Superior temporal gyrus (tissue), 1 donor: Measurements from ENCODE around the gene WDR4.
"Not testable (repeated sequence)": the region's sequence is repeated elsewhere in the genome, so short reads cannot be mapped to it uniquely, and the experiment has no call there.

ENCODE experiments used
- DNase-seq: peaks from one replicate; pipeline ENCODE4 v3.0.0-alpha.2; 2016; ENCODE audit errors: extremely low spot score

The WDR4 gene

DNA sequence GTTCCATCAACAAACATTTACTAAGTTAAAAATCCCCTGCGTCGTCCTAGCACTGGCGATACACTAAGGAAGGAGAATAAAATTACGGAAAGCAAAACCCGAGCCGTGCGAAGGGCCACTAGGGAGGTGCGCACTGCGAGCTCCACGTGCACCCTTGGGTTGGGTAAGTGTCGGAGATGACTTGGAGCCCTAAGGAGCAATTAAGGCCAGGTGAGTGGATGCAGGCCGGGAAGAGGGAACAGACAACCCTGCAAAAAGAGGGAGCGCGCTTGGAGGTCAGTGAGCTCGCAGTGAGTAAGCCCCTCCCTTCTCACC, 704 bp downstream of the WDR4 start:
- DNase-seq: no peak

DNA sequence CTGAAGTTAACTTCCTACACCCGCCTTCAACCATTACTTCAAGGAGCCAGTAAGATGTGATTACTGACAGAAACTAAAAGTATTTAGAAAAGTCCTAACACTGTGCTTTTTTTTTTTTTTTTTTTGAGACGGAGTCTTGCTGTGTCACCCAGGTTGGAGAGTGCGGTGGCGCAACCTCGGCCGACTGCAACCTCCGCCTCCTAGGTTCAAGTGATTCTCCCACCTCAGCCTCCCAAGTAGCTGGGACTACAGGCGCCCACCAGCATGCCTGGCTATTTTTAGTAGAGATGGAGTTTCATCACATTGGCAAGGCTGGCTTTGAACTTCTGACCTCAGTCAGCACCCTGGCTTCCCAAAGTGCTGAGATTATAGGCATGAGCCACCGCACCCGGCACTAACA, 3.5 kb downstream of the WDR4 start:
- not testable (repeated sequence) for DNase-seq

DNA sequence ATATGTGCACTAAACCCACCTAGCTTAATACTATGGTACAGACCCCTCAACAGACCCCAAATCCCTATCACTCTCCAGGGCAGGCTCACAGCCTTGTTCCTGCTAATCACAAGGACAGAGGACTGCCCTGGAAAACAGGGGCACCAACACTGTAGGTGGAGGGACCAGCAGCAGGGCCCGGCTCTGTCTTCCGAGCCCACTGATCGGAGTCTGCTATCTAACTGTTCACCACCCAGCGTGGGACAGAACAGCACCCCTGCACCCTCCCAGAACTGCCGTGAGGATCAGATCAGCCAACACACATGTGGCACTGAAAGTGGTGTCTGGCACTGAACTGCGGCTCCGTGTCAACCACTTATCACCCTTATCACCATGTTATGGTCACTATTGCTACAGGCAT, 6.2 kb downstream of the WDR4 start:
- DNase-seq: no peak

DNA sequence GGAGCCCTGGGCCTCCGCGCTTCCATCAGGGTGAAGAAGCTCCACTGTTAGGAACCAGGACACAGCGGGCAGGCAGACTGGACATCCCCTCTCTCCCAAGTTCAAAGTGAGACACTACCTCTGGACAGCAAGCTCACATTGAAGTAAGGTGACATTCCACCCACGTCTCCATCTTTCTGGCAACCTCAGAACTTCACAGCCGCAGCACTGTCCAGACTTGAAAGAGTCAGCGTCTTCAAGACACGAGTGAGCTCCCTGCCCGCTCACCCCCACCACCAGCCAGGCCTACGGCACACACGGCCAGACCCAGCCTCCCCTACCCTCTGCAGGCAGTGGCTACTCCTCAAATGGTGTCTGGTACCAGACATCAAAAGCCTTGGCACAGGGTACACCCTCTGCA, 11.1 kb downstream of the WDR4 start:
- DNase-seq: no peak

DNA sequence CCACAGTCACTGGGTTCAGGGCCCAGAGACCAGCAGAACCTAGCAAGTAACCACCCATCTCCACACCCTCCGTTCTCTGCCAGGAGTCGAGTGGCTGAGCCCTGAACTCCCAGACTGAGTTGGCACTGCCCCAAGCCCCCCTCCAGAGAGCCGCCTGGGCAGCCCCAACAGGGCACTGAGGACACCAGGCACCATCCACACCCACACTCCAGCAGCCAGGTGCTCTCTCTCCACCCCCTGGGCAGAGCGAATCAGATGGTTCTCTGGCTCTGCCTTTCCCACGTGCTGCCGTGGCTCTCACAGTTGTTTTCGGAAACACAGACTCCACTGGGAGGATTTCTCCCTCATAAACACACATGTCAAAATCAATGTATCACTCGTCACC, 13.6 kb downstream of the WDR4 start:
- DNase-seq: peak; percentile 15

DNA sequence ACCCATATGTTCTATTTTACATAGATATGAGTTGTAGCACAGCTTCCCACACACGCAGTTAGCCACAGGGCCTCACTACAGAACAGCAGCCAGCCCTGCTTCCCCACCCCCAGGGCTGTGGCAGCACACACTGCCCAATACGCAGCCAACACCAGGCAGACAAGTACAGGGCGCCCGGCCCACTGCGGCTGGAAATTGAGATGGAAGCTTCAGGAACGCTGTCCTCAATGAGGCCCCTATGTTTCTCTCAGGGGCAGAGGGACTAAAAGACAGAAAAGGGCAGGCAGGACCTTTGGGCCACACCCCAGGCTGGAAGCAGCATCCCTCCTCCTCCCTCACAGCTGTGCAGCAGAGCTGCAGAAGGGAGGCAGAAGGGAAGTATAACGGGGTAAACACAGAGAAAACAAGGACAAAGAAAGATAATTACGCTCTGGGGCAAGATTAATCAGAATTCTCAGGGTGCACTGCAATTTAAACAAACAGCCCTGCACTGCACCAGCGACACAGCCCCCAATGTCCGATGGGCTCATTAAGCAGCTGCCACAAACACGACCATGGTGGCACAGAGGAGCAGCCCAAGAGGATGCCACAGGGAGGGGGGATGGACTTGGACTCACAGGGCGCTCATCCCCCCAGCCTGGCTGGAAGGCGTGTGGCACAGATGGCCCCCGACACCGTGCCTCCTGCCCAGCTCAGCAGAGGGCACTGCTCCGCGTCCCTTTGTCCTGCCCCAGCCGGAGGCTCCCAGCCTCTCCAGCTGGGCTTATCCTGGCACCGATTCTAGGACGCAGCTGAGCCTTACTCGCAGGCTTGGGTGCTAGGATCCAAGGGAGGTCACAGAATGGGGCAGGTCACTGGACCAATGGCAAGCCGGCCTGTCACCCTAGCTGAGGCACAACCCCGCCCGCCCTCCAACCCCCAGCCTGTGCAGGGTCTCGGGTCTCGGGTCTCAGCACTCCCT, 14.2 kb downstream of the WDR4 start:
- peak; percentile 47 for DNase-seq

DNA sequence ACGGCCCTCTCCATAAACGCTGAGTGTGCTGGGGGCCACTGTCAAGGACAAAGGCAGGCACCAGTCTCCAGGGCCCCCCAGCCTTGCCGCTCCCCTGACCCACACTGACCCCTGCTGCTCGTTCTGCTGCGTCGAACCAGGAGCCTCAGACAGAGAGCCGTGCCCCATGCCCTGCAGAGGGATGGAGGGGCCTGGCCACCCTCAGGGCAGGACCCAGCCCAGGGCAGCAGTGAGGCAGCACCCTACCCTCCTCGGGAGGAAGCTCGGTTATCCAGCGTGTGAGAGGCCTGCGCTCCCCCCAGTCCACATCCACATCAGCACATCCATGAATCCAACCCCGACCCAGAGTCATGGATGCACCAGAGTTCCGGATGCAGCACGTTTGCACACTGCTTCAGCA, 15.1 kb downstream of the WDR4 start:
- no peak for DNase-seq

DNA sequence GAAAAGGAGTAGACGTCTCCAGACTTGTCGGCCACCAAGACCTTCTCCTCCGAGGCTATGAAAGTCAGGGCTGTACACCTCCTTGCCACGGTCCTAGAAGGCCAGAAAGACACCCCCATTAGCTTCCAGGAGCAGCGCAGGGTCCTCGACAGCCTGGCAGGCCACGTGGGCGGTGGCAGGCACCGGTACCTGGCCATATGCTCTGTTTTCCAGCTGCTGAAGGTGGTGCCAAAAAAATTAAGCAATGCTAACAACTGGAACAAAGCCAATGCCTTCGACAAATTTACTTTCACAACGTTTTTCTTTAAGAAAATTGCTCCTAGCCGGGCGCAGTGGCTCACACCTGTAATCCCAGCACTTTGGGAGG, 15.9 kb downstream of the WDR4 start:
- DNase-seq: no peak

DNA sequence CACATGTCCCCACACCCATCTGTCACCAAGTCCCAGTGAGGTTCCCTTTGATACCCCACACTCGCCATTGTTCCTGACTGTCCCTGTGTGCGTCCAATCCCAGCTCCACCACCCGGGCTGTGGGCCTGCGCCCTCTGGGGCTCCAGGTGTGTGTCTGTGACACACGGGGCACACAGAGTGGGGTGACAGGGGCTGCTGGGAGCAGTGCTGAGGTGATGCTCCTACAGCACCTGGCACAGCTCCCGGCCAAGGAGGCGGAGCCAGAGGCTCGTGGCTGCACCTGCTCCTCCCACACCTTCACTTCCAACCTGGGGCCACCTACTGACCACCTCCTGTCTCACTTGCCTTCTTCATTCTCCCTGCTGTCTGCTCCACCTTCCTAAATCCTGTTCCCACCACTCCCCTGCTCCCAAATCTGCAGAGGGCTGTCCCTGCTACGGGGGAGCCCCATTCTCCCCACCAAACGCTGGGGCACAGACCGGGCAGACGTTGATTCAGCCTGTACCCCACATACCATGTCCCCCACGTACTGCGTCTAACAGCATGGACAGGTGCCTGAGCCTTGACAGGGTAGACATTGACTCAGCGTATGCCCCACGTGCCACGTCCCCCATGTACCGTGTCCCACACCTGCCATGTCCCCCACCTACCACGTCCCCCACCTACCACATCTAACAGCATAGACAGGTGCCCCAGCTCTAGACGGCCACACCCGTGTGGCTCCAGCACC, 16.4 kb downstream of the WDR4 start:
- DNase-seq: no peak

DNA sequence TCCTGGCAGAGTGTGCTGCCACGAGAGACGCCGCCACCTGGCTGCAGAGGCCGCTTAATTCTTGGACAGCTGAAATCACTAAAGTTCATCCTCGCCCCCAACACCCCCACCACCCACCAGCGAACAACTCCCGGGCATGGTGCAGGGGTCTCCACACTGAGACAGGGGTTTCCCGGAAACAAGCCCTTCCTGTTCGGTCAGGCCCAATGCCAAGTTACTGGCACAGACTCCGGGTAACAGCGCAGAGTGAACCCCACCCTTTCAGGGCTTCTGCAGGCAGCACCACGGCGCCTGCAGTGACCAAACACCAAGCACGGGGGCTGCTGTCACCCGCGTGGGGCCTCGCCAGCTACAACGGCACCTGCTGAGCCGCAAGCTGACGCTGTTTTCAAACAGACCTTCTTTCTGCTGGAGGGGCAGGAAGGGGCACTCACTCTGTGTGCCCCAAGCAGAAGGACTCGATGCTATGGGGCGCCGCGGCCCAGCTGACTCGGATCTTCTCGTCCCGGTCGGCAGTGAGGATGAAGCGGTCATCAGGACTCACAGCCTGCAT, 17.4 kb downstream of the WDR4 start:
- no peak for DNase-seq

DNA sequence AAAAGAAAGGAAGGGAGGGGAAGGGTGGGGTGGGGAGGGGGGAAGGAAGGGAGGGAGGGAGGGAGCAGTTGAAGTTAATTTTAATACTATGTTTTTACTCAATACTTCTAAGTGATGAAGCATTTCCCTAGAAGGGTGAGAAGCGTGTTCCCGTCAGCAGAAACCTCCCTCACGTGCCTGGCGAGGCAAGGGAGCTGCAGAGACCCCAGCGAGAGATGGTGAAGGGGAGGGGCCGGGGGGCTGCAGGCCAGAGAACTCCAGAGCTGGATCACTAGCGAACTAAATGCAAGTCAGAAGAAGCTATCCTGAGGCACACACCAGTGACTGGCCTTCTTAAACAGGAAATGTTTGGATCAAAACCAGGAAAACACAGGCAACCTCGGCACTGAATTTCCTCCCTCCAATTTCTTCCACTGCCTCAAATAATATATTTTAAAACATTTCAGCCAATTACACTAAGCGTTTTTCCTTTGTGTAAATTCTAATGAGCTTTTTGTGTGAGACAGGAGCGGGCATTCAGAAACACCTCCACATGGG, 18.0 kb downstream of the WDR4 start:
- DNase-seq: peak; percentile 12

DNA sequence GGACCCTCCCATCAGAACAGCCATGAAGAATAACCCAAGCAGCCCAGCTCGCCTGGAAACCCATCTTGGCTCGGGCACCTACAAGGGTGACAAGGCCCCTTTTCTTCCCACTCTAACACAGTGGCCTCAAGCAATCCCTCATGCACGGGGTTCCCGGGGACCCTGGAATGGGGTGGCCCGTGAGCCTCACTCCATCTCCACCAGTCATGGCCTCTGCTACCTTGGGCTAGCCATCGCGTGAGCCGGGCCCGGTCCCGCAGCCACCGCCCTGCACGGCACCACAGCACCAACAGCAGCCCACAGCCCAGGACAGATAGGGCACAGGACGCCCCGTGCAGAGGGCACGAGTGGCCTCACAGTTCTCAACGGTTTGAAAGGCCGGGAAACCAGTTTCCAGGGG, 19.0 kb downstream of the WDR4 start:
- no peak for DNase-seq

DNA sequence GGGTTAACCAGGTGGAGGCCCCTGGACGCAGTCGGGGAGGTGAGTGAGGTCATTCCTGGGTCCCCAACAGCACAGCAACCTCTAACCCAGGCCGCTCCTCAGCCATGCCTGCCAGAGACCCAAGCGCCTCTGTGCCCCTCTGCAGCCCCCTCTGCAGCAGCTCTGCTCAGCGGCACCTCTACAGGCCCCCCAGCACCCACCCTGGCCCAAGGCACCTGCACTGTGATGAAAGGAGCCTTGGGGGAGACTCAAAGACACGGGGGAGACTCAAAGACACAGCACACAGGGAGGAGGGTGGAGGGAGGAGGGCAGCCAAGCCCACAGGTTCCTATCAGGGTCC, 19.5 kb downstream of the WDR4 start:
- DNase-seq: no peak

DNA sequence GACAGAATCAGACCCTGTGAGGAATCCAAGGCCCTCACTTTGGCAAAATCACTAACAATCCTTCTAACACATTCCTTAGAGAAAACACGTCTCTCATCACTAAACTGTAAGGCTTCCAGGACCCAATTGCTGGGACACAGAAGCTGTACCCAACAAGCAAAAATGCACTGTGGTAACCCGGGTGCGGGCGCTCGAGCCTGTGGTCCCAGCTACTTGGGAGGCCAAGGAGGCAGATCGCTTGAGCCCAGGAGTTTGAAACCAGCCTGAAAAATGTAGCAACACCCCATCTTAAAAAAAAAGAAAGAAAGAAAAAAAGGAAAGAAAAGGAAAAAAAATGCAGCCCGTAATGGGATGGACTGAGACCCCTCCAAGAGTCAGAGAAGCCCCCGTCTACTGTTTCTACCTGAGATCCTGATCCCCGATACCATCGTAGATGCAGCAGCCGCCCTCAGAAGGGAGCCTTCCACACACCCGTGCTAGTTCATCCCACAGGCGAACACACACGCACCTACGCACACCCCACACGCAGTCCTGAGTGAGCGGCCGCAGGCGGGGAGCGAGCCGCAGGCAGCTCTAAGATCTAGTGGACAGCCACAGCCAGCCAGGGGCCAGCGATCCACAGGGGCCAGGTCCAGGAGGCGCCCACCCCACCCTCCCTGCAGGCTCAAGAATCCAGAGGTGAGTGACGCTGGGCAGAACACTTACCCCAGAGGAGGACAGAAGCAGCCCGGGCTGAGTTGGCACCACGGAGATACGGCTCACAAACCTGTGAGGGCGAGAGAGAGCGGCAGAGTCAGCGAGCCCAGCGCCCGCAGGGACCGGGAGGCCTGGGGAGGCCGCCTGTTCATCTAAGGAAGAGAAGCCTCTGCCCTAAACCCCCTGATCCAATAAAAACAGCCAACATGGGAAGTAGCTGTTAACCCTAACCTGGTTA, 20.1 kb downstream of the WDR4 start:
- DNase-seq: no peak

DNA sequence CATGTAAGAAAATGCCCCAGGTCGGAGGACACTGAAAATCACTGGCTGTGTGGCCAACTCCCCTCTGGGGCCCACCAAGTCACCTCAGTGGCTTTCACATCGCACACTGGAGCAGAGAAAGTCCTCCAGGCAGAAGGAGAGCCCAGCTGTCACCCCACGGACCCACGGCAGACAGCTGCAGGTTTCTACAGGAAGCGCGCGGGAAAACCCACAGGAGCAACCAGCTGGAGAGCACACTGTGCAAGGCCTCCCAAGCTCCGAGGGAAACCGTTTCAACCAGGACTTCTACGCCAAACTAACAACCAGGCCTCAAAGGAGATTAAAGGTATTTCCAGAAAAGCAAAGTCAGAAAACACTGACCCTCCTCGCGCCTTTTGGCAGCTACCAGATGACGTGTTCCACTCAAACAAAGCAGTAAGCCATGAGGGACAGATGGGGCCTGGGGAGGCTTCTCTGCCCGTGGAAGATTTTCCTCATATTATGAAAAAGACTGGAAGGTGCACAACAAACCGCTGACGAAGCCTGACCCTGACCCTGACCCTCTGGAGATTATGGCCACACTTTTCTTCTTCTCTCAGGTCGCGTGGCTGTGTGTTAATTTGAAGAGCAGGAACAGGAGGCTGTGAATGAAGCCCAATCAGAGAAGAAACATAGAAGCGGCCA, 21.0 kb downstream of the WDR4 start:
- no peak for DNase-seq

DNA sequence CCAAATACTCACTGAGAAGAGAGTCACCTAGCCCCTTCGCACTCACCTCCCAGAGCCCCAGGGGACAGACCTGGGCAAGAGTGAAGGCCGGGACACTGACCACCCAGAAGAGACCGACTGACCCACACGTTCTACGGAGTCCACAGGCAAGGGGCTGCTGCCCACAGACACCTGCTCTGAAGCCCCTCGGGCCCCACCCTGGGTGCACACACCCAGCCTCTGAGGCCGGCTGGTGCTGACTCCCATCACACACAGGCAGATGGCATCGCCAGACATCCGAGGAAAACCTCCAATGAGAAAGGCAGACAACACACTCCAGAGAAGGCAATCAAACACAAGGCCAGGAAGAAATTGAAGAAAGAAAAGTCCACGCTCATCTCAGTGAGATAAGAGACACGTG, 22.1 kb downstream of the WDR4 start:
- no peak for DNase-seq

DNA sequence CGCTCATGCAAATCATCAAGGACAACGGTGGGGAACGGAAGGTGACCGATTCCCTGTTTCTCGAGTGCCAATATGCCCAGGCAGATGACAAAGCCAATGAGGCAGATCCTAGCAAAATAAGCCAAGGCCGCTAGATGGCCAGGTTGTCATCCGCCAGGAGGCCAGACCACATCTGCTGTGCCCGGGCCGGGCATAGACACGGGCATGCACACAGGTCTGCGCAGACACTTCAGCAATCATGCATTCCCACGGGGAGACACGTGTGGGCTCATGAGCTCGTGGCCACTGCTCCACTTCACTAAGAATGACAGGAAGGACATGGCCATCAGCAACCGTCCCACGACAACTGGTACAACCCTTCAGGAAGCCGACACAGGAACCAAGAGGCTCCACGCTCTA, 23.4 kb downstream of the WDR4 start:
- no peak for DNase-seq

DNA sequence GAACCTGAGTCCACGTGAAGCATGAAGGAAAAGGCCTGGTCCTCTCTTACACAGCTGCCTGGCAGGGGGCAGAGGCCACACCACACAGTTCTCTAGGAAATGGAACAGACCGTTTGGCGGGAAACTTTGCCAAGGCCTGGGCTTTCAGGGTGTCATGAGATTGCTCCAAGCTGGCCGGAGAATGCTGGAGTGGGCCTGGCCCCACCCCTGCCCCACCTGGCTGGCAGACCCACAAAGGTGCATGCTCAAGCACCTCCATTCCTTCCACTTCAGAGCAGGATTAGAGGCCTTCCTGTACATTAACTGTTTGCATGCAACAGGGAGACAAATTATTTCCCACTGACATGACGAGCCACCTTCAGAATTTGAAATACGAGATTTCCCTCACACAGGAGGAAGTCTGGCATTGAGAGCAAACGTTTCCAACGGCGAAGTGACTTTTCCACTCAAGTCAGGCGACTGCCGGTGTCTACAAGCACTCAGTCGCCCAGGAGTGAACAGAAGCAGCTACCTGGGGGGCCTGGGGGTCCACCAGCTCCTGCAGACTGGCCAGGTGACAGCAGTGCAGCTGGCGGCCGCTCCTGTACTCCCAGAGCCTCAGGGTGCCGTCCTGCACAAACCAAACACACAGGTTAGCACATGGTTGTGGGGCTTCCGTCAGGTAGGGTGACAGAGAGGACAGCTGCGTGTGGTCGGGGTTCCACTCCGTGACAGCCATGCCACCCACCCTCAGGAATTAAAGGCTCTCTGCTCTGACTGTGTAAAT, 24.0 kb downstream of the WDR4 start:
- no peak for DNase-seq

DNA sequence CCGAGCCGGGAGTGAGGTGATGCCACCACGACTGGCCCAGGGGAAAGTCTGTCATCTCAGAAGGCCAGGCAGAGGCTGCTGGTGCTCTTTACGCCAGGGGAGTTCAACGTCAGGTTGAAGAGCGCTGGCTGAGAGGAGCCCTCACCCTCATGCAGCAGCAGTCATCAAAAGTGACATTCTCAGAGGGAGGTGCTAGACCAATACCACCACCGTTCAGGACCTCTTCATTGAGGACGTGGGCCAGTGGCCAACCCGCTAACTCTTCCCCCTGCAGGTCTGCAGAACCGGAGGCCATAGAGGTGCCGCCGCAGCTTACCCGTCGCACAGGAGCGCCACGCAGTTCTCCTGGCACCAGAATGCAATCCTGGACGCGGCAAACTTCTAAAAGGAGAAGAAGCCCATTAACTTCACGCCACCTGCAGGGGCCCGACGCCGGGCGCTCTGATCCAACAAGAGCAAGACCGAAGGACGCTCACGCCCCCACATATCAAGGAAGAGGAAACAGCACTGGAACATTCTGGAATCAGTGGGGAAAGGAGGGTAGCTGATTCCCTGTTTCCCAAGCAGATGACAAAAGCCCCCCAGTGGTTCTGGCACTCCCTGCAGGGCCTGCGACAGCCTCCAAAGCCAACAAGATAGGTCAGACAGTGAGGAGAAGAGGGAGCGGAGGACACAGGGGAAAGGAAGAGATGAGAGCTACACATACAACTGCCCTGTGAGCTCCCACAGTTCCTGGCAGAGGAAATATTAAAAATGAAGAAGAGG, 24.9 kb downstream of the WDR4 start:
- DNase-seq: no peak

DNA sequence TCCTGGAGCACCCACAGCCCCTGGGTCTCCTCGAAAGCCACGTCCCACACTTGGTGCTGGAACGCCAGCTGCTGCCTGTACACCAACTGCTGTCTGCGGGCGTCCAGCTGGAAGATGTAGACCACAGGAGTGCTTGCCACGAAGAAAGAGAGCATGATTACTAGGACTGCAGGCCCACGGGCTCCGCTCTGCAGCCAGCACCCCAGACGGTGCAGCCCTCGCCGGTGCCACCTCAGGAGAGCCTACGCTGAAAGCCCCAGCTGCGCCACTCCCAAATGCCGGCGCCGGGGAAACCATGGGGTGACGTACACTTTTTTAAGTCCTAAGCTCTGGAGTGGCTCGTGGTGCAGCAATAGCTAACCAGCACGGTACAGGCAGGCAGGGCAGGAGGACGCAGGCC, 25.7 kb downstream of the WDR4 start:
- no peak for DNase-seq
